GM18951 (cell line): Measurements from ENCODE around the gene AOC1.

ENCODE experiments used
- POLR2A ChIP-seq: IDR thresholded peaks from 4 replicates; pipeline ENCODE4 v1.6.1; 2011; ENCODE audit warnings: mild to moderate bottlenecking; ENCODE audit not compliant: insufficient read length, insufficient read depth; ENCODE audit errors: extremely low read depth
- in situ Hi-C: fragments of 300-500 bp; cut with MboI; formaldehyde crosslinking; loops from one replicate; pipeline ENCODE4 v1.12.0; 2022; ENCODE audit warnings: low sequenced_read_pairs, mixed read lengths, inconsistent platforms; ENCODE audit not compliant: unreplicated experiment

The AOC1 gene

DNA sequence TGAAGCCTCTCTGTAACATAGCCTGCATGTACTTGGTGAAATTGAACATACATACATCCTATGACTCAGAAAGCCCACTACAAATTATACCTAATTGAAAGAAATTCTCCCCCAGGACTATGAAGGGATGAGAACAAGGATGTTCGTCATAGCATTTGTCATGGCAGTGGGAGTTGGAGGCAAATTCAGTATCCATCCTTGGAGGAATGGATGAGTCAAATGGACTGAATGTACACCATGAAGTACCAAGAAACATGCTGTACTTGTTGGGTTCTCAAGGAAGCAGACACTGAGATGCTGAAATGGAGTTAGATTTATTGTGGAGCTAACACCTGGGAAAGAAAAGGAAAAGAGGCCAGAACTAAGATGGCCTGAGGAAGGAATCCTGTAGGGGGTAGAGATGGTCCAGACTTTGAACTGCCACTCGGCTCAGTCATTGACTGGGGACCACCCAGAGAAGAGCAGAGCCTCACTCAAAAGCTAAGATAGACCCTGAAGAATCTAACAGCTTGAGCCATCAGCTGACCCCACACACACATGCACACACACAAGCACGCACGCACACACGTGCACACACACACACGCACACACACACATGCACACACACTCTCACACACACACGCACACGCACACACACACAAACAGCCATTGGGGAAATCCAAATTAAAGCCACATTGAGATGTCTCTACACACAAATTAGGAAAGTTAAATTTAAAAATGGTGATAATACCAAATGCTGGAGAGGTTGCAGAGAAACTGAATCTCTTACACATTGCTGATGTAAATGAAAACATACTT, 22.3 kb downstream of the AOC1 start:
- no peak for TF ChIP-seq POLR2A
- in situ Hi-C loops, result no loop called here

DNA sequence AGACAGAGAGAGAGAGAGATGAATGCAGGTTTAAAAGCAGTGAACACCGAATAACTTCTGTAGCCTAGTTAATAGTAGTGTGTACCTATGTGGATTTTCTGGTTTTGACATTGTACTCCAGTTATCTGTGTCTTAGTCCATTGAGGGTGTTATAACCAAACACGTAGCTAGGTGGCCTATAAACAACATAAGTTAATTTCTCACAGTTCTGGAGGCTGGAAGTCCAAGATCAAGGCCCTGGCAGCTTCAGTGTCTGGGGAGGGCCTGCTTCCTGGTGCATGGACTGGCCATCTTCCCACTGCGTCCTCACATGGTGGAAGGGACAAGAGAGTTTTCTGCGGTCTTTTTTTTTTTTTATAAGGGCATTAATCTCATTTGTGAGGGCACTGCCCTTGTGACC, 23.5 kb downstream of the AOC1 start:
- no peak for TF ChIP-seq POLR2A
- in situ Hi-C loops, result no loop called here

DNA sequence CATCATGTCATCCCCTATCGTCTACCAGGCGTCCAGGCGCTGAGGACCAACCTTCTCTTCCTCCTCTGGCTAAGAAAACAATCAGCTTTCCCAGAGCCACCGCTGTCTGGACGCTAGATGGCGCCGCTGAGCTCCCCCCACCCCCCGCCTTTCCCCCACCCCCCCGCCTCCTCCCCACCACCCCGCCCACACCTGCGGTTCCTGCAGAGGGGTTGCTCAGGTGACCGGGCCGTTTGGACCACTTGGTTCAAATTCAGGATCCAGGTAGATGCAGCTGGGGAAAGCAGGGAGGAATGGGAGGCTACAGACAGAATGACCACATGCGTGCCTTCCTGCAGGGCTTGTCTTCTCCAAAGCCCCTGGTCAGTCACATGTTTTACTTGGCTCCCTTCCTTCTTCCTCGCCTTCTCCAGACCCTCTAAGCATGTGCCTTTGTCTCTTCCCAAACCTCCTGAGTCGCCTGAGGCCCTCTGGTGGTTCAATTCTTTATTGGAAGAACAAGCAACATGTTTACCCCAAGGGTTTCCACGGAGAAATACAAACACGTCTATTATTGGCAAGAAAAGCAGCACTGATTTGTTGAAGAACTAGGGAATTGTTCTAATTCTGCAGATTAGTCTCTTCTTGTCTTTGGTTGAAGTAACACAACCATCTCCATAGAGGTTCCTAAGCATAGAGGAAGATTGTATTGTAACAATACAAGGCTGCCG, 24.7 kb downstream of the AOC1 start:
- in situ Hi-C loops, result no loop called here
- TF ChIP-seq POLR2A, result no peak

DNA sequence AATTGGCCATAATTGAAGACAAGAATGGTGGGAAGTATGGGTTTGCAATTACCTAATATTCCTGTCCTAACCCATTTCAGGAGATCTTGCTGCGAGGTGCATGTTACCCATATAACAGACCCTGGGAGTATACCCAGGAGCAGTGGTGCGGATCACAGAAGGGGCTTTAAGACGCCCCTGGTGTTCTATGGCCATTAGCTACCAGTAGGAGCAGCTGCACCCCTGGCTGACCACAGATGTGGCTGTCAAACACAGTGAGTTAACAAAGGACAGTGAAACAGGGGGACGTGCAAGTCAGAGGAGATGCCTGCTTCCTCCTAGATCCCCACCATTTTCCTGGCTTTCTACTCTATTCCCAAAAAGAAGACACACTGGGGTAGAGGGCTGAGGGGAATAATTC, 25.2 kb downstream of the AOC1 start:
- TF ChIP-seq POLR2A, result no peak
- in situ Hi-C loops, result no loop called here

DNA sequence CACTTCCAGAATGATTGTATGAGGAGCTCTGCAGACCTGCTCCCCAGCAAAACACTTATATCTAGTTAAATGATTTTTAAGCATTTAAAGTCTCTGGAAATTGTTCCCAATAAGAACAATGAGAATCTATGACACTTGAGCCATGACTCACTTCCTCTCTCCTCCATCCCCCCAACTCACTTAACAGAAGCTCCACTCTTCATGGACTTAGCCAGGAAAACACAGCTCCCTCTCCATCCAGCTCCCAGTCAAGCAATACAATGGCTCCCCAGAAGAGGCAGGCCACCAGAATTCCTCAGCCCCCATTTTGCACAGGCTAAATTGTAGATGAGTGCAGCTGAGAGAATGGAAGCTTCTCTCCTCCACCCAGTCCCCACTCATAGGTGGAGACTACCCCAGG, 27.0 kb downstream of the AOC1 start:
- no peak for TF ChIP-seq POLR2A
- in situ Hi-C loops, result no loop called here

DNA sequence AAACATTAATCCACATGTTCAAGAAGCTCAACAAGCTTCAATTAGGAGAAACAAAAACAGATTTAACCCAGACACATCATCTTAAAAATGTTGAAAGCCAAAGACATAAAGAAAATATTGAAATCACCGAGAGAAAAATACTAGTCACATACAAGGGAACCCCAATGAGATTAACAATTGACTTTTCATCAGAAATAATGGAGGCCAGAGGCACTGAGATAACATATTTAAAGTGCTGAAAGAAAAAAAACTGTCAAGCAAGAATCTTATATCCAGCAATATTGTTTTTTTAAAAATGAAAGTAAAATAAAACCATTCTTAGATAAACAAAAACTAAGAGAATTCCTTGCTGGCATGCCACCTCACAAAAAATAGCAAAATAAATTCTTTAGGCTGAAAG, 28.9 kb downstream of the AOC1 start:
- in situ Hi-C loops, result no loop called here
- TF ChIP-seq POLR2A, result no peak

DNA sequence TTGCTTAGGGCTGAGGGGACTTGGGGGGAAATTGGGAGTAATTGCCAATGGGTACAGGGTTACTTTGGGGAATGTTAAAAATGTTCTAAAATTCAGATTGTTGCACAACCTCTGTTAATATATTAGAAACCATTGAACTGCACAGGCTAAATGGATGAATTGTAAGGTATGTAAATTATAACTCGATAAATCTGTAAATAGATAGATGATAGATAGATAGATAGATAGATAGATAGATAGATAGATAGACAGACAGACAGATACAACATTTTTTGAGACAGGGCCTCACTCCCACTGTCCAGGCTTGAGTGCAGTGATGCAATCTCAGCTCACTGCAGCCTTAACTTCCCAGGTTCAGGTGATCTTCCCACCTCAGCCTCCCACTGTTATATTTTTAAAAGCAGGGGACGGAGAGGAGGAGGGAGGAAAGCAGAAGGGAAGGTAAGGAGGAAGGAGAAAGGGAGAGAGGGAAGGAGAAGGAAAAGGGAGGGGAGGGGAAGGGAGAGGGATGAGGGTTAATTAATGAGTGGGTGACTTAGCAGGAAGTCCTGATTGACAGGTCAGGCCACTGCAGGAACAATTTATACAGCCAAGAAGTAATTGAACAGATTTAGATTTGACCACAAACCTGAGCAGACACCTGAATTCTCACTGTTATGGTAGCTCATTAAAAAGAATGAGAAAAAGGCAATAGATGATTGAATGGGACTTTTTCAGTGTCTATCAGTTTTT, 38.7 kb downstream of the AOC1 start:
- in situ Hi-C loops, result no loop called here
- no peak for TF ChIP-seq POLR2A

DNA sequence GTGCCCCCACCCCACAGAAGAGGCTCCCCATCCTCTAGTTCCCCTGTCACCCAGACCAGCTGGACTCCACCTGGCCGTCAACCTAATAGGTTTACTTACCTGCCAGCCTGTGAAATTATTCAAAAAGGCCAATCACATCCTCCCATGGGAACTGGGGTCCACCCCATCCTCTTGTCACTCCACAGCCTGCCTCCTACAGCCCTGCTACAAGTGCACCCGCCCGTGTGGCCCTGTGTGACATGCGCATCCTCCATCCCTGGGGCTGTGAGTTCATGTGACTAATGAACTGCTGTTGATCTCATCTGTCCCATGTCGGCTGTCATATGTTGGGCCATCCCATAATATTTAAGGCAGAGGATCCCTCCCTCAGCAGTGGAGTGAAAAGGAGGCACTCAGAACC, 39.4 kb downstream of the AOC1 start:
- TF ChIP-seq POLR2A, result no peak
- in situ Hi-C loops, result no loop called here

DNA sequence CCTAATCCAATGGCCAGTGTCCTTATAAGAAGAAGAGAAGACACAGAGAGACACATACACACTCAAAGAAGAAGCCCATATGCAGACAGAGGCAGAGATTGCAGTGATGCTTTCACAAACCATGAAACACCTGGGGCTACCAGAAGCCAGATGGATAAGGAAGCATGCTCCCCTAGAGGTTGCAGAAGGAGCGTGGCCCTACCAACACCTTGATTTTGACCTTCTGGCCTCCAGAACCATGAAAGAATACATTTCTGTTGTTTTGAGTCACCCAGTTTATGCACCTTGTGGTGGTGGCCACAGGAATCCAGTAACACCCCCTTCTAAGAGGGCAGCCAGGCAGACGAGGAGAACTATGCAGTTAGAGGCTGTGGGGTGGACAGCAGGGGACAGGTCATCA, 43.5 kb downstream of the AOC1 start:
- in situ Hi-C loops, result no loop called here
- TF ChIP-seq POLR2A, result no peak

DNA sequence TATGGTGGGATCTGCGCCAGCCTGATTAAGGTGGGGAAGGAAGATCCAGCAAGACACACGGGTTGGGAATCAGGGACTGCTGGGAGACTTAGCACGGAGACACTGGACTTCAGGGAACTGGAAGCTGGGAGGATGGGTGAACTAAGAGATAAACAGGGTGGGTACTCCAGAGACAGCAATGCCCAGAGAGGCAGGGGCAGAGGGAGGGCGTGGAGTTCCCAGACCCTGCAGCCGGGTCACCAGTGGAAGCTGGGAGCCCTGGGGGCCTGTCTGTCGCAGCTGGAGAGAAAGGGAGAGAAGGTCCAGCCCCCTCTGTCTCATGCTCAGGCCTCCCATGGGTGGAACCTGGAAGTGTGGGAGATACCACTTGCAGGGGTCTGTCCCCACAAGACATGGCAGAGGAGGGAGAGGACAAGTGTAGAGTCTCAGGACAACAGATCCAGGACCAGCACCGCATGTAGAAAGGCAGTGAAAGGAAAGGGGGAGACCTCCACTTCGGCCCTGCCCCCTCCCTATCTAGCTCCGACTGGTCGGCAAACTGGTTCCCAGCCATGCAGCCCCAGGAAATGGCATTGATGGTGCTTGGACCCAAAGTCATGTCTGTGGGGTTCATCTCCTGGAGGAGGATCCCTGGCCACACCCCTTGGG, 44.4 kb downstream of the AOC1 start:
- no peak for TF ChIP-seq POLR2A
- in situ Hi-C loops, result no loop called here

DNA sequence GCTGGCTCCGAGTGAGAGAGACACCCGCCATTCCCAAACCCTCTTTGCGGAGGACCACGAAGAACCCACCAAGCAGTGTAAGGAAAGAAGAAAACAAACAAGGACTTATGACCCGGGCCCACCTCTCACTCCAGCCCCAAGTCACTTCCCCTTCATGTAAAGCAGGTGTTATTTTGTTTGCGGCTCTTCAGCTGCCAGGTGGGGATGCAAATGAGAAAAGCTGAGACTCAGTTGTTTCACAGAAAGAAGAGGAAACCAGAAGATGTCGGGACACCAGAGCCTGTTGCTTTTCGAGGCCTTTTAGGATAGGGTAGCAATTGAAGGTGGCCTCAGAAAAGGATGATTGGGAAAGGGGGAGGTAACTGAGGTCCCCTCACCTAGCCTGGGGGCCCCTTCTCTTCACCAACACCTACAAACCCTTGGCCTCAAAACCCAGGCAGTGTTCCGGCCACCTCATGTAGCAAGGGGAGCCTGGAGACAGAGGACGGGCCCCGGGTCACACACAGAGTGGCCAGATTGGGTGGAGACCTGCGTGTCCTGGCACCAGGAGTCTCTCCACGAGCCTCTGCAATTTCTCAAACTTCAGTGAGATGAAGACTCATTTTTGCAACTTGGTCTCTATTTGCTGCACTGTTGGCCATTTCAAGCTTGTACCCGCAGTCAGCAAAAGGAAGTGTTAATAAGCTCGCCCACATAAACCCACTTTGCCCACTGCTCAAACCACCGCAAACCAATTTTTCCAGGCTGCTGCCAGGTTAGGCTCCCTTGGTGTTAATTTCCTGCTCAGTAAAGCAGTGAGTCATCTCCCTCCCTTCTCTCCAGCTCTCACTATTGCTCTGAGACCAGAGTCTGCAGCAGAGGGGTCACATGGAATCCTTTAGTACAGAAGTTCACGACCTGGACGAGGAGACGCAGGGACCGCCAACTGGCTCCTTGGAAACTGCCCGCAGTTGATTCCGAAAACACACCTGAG, 45.5 kb downstream of the AOC1 start:
- in situ Hi-C loops, result no loop called here
- TF ChIP-seq POLR2A, result peak; percentile 26

DNA sequence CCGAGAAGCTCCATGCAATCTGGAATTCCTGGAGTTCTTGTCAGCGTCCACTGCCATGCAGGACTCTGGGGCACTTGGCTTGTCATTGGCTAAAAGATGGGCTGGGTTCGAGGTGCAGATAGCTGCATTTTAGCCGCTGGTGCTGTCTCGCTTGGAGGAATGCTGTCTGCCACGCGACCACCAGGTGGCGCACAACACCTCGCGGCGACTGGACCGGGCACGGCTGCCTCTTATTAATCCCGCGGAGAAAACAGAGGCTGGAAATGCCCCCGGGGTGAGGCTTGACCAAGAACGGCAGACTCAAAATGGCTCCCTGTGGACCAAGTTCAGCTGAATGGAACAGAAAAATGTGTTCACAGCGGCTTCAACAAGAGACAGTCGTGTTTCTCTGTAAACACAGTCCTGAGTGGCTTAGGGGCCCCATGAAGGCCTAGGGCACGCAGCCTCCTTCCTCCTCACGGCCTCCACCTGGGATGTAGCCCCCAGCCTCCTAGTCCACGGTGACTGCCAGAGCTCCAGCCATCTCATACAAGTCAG, 46.2 kb downstream of the AOC1 start:
- TF ChIP-seq POLR2A, result no peak
- in situ Hi-C loops, result no loop called here
